ENCODE results near the gene KCNMA1.

GRCh38 chr10:77011874-77012811 lies 625.5 kb downstream of the KCNMA1 start:
- TF ChIP-seq, protein P1, sequence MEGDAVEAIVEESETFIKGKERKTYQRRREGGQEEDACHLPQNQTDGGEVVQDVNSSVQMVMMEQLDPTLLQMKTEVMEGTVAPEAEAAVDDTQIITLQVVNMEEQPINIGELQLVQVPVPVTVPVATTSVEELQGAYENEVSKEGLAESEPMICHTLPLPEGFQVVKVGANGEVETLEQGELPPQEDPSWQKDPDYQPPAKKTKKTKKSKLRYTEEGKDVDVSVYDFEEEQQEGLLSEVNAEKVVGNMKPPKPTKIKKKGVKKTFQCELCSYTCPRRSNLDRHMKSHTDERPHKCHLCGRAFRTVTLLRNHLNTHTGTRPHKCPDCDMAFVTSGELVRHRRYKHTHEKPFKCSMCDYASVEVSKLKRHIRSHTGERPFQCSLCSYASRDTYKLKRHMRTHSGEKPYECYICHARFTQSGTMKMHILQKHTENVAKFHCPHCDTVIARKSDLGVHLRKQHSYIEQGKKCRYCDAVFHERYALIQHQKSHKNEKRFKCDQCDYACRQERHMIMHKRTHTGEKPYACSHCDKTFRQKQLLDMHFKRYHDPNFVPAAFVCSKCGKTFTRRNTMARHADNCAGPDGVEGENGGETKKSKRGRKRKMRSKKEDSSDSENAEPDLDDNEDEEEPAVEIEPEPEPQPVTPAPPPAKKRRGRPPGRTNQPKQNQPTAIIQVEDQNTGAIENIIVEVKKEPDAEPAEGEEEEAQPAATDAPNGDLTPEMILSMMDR (IDR thresholded peaks at IDR 0.05) = no peak
- no peak for TF ChIP-seq POLR2A (IDR thresholded peaks at IDR 0.05)
- TF ChIP-seq POLR2AphosphoS5 (IDR thresholded peaks at IDR 0.05) = no peak
